HG03045 (cell line): ENCODE measurements around the gene SORCS2.
"Not testable (repeated sequence)": the region's sequence is repeated elsewhere in the genome, so short reads cannot be mapped to it uniquely, and the experiment has no call there.

Source experiments
- ATAC-seq: cut with Tn5 transposase; IDR thresholded peaks from one replicate; pipeline ENCODE4 v1.9.1; 2021; ENCODE audit warnings: mild to moderate bottlenecking, moderate library complexity; ENCODE audit not compliant: unreplicated experiment

SORCS2 gene

DNA sequence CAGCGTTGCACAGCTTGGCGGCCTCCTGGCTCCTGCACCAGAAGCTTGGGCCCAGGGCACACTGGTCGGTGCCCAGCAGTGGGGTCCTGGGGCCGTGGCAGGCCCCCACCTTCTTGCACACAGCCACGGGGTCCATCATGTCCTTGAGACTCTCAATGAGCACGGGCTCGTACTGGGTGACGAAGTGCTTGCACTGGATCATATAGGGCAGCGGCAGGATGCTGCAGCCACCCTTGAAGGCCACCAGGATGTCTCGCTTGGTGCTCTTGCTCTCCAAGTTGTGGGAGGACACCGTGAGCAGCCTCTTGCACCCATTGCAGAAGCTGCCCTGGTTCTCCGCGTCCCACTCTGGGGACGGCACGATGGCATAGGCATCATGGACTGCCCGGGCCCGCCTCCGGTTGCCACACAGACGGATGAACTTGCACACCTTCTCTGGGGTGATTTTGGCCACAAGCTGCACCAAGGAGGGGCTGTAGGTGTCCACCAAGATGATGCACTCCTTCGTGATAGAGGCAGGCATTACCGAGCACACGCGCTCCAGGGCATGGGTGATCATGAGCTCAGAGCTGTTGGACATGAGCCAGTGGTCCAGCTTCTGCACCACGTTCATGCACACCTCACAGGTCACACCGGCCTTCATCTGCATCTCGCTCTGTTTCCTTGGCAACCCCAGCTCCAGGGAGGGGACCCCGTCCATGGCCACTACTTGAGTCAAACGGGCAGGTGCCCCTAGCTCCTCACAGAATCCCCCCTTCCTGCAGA, 241.2 kb downstream of the SORCS2 start:
- ATAC-seq = no peak

GRCh38 chr4:7434141-7434765, 241.9 kb downstream of the SORCS2 start:
- ATAC-seq = no peak

DNA sequence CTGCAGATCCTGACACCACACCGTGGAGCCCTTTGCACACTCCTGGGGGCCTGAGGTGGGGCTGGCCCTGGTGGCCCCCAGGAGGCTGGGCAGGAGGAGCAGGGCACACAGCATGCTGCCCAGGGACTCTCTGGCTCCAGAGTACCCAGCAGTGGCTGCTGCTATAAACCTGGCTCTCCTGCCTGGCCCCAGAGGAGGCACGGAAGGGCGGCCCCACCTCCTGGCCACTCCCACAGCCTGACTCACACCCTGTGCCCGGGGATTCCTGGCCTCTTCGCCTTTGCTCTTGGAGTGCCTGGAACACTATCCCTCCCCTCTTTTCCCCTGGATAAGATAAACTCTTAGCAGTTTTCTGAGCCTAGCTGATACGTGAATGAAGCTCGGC, 242.4 kb downstream of the SORCS2 start, which contains the start of gene PSAPL1:
Gene PSAPL1 (minus strand): TSS at position 165 of the 385 bp plus-strand sequence. CDS start 51 bp downstream, at position 114.
- no peak for ATAC-seq

- no peak for ATAC-seq
These were observed 243.2 kb downstream of the SORCS2 start for GRCh38 chr4:7435471-7436061.

- no peak for ATAC-seq
These were observed 243.9 kb downstream of the SORCS2 start for GRCh38 chr4:7436256-7436655.

DNA sequence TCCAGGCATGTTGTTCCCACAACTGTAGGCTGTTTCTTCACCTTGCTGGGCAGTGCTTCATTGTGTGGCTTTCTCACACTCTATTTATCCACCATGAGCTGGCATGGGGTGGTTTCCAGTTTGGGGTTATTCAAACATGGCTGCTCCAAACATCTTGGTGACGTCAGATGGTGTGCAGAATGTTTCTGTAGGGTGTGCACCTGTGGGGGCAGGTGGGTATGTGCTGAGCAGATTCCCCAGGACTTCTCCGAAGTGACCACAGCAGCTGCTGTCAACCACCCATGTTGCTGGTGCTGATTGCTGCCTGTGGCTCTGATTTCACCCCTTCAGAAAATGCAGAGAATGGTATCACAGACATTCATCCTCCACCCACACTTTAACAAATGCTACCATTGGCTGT, 247.4 kb downstream of the SORCS2 start:
- ATAC-seq = no peak

GRCh38 chr4:7441201-7441600, 248.9 kb downstream of the SORCS2 start:
- ATAC-seq = no peak

- no peak for ATAC-seq
These were observed 250.3 kb downstream of the SORCS2 start for GRCh38 chr4:7442574-7443162.

DNA sequence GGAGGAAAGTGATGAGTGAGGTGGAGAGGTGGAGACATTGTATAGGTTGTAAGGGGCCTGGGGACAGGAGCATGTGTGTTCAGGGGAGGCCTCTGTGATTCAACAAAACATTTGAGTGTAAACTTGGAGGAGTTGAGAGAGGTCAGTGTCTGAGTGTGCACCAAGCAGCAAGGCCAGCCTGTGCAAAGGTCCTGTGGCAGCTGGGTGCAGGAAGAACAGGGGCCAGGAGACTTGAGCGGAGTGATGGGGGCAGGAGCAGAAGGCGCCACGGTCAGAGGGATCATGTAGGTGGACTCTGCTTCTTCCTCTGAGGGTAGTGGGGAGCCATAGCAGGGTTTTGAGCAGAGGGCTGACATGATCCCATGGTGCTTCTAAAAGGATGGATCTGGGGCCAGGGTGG, 252.0 kb downstream of the SORCS2 start:
- ATAC-seq = no peak

GRCh38 chr4:7444731-7445130, 252.4 kb downstream of the SORCS2 start:
- no peak for ATAC-seq

DNA sequence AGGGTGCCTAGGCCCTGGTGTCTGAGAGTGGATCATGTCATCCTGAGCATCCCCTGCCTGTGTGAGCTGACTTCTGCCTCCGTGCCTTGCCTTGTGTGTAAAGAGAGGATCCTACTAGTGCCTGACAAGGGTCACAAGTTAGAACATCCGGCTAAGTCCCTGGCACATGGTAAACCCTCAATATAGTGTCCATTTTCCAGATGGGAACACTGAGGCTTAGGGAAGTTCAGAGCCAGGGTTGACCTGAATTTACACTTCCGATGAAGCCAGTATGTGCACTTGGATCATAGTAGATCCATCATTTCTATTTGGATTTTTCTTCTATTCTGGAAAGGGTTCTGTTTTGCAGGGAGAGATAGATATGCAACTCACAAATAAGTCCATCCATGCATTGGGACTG, 254.9 kb downstream of the SORCS2 start:
- no peak for ATAC-seq

DNA sequence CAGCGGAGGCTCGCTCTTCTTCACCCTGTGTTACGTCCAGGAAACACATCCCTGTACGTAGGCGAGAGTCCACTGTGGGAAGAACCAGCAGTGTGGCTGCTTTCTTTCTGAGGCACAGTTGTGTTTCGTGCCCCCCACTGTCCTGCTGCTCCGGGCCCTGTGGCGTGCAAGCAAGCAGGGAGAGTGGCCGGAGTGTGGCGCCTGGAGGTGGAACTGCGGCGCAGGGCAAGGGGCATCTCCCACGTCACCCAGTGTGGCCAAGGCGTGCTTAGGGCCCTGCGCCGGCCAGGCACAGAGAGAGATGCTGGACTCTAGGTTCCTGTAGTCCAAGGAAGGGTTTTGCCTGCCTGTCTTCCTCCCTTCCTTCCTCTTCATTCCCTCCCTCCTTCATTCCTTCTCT, 255.7 kb downstream of the SORCS2 start:
- ATAC-seq = no peak

GRCh38 chr4:7450775-7451433, 258.6 kb downstream of the SORCS2 start:
- no peak for ATAC-seq

- no peak for ATAC-seq
These were observed 259.1 kb downstream of the SORCS2 start for GRCh38 chr4:7451434-7451789.

- no peak for ATAC-seq
These were observed 259.5 kb downstream of the SORCS2 start for GRCh38 chr4:7451800-7452199.

- not testable (repeated sequence) for ATAC-seq
These were observed 260.5 kb downstream of the SORCS2 start for GRCh38 chr4:7452802-7453201.

DNA sequence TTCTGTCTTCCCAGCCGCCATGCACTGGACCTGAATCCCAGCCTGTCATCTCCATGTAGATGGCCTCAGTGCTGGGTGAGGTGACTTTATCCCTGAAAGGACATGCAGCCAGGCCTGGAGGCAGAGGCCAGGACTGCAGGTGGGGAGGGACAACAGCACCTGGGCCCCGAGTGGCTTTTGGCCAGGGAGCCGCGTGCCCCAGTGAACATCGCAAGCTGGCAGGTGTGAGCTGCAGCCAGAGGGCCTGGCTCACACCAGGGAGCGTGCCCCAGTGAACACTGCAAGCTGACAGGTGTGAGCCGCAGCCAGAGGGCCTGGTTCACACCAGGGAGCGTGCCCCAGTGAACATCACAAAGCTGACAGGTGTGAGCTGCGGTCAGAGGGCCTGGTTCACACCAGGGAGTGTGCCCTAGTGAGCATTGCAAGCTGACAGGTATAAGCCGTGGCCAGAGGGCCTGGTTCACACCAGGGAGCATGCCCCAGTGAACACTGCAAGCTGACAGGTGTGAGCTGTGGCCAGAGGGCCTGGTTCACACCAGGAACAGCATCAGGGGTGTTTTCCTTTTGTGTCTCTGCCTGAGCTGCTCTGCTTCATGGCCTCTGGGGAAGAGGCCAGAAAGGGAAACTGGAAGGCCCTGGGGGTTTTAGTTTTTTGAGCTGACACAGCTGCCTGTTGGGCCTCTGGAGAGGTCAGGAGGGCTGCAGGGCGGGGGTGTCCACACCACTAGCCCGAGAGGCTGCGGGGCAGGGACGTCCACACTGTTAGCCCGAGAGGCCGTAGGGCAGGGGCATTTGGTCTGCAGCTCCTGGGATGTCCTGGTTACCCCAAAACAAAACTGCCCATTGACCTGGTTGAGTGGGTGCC, 265.1 kb downstream of the SORCS2 start:
- ATAC-seq = no peak

- ATAC-seq = no peak
These were observed 265.7 kb downstream of the SORCS2 start for GRCh38 chr4:7458066-7458425.

DNA sequence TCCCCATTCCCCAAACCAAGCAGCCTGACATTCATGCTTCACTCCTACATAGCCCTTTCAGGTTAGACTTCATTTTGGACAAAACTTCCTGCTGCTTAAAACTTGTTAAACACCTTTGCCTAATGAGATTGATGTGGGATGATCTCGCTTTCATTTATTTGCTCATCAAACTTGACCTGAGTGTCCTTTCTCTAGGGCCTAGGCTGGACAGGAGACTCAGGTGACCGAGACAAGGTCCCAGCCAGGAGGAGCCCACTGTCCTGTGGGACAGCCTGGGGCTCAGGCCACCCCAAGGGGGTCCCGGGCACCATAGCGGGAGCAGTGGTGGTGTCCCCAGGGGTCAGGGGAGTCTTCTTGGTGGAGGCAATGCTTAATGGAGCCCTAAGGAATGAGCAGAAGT, 266.1 kb downstream of the SORCS2 start:
- ATAC-seq = no peak

GRCh38 chr4:7459471-7459870, 267.1 kb downstream of the SORCS2 start:
- no peak for ATAC-seq
